Activated CD8-positive, alpha-beta memory T cell treated with anti-CD3 and anti-CD28 coated beads, Interleukin-2, amount 50 U/mL, for 4 hours (primary cell): ENCODE data around the gene ACOT12.
"Not testable (repeated sequence)": the region's sequence is repeated elsewhere in the genome, so short reads cannot be mapped to it uniquely, and the experiment has no call there.

Experiments
- DNase-seq: peaks from one replicate; pipeline ENCODE4 v3.0.0-alpha.2; 2020

The ACOT12 gene

GRCh38 chr5:81393783-81394718, at the start of gene ACOT12:
Gene ACOT12 (minus strand): TSS chr5:81394134. CDS start chr5:81394114, 20 bp downstream.
- no peak for DNase-seq

- DNase-seq: no peak
These were observed 41.1 kb upstream of the ACOT12 start for GRCh38 chr5:81435023-81435422.

GRCh38 chr5:81429985-81430384, 36.1 kb upstream of the ACOT12 start:
- DNase-seq: no peak

- DNase-seq: no peak
These were observed 35.4 kb upstream of the ACOT12 start for GRCh38 chr5:81429363-81429762.

DNA sequence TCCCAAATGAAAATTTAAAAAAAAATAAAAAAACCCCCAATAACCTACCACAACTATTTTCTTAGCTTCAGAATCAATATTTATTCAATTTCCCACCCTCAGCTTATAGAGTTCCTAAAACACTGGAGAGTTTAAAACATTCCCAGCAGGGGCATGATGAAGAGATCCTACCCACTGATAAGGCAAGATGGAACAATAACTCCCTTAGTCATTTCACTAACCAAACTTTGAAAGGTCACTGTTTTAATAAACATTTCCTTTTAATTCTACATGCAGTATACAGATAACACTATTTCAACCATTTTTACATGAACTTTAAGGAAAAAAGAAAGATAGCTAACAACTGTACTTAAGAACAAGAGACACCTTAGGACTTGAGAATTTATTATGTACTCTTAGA, 34.9 kb upstream of the ACOT12 start:
- DNase-seq: no peak

- DNase-seq: no peak
These were observed 34.5 kb upstream of the ACOT12 start for GRCh38 chr5:81428446-81428845.

DNA sequence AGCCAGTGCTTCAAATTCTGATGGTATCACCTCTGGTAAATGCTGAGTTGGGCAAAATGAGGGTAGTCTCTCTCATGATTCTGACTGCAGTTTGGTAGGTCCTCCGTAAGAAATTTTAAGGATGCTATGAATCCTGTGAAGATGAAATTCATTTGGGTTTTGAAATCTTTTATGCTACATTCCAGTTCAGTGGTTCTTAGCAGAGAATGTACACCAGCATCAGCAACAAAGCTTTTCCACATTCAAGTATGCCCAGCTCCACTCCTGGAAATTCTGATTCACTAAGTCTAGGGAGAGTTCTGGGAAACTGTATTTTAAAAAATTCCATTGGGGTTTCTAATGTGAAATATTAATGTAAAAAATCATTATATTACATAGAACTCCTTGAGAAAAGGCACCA, 33.6 kb upstream of the ACOT12 start:
- DNase-seq: no peak

DNA sequence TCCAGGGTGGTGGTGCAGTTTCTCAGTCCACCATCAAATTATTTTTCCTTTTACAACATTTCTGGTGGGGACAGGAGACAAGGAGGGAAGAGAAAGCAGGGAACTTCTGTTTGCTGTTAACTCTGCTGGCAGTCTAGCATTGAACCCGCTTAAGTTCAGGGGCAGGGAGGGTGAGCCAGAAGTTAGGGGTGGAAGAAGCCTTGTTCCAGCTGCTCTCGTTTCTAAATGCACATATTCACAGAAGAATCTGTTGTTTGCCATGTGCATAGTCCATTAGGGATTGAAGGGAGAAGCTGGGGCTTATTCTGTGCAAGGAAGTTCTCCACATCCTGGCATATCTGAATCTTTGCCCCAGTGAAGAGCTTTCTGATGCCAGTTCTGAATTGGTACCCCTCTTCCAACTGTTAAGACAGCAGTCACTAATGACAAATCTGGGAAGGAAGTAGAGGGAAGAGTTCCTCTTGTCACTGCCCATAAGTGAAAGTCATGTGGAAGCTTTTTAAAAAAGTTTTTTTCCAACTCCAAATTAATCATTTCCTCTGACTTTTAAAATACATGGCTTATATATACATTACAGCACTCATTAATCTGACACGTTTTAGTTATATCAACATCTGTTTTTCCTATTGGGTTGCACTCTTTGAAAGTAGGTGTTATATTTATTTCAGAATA, 32.6 kb upstream of the ACOT12 start:
- DNase-seq: no peak

GRCh38 chr5:81425569-81425968, 31.6 kb upstream of the ACOT12 start:
- no peak for DNase-seq

DNA sequence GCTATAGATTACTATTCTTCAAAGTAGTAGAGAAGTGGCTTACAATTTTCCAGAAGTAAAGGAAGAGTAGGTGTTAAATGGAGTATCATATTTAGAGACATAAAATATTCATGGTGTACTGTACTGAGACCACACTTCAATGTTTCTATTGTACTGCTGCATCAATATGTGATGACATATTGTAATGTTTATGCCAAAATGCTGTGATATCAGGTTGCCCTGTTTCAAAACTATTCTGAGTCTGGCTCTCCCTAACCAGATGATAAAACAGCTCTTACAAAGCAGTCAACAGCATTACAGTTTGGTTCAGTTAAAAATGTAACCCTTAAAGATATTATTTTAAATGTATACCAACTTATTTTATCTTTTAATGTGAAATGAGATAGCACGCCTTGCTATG, 30.8 kb upstream of the ACOT12 start:
- no peak for DNase-seq

DNA sequence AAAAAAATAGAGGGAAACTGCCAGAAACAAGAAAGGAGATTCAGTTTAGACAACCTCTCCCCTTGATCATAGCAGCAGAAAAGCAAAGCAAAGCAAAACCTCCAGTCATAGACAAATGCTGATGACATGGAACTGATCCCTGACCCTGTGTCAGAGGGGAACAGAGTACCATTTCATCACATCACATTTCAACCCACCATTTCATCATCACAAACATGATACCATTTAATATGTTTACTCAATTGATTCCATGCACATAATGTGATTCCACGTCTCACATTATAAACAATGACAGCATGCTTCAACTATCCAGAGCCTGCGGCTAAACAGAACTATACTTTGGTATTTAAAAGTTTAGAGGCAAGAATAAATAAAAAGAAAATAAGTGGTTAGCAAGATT, 28.7 kb upstream of the ACOT12 start:
- no peak for DNase-seq

DNA sequence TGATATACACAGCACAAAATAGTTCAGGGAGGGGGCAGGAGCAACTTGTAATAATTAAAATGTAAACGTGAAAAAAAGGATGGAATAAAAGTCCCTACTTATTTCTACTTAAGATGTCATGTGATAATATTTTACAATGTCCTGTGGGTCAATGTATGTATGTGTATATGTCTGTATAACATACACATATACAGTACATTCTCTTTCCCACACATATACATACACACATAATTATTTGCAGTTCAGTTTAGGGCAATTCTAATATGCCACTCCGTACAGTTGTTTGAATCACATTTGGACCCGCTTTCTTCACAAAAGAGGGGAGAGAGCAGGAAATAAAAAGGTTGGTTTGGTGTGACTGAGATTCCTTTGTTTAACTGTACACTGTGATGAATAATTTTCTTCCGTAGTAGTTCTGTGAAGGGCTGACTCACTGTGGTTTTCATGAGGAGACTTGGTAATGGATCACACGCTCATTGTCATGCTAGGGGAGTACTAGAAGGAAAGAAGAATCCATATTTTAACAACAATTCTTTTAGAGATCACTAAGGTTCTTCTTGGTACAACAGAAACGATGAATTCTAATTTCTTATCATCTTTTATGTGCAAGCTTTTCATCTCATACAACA, 26.2 kb upstream of the ACOT12 start:
- no peak for DNase-seq

DNA sequence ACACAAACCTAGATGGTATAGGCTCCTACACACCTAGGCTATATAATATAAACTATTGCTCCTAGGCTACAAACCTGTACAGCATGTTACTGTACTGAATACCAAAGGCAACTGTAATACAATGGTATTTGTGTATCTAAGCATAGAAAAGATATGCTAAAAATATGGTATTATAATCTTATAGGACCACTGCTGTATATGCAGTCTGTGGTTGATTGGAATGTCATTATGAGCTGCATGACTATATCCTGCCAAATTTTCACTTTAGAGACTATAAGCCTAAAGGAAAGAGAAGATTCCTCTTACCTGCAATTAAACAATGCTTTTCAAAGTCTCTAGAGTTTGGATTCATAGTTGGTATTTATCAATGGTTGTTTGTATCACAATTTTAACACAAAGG, 24.7 kb upstream of the ACOT12 start:
- no peak for DNase-seq

GRCh38 chr5:81417052-81417451, 23.1 kb upstream of the ACOT12 start:
- DNase-seq: no peak

GRCh38 chr5:81409896-81410295, 16.0 kb upstream of the ACOT12 start:
- DNase-seq: no peak

DNA sequence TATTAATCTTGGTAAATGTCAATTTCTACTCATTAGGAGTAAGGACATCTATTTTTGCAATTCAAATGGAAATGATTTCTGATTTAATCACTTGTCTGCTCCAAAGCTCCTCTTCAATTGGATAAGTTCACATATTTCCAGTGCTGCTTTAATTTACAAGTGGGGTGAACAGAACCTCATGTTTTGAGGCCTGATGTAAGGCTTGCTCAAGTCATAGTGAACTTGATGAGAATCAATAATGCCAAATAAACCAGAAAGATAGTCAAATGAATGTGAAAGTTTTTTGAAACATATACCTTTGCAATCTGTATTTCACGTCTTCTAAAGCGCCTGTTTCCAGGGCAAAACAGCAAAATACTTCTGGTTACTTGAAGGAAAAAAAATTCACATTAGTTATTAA, 15.4 kb upstream of the ACOT12 start:
- DNase-seq: no peak

DNA sequence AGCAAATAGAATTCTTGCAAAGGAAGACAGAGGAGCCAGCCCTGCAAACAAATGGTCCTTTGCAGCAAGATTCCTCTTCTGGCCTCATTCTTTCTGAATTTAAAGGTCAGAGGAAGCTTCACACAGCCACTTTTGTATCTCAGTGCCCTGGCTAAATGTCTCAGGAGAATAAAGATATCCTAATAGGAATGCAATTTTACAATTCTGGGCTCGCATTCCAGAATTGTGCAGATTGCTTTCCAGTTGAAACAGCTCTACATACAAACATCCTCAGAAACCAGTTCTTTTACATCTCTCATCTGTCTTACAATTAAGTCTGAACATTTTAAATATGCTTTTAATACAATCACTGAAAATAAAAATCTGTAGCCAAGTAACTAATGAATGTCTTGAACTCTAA, 14.6 kb upstream of the ACOT12 start:
- DNase-seq: no peak

DNA sequence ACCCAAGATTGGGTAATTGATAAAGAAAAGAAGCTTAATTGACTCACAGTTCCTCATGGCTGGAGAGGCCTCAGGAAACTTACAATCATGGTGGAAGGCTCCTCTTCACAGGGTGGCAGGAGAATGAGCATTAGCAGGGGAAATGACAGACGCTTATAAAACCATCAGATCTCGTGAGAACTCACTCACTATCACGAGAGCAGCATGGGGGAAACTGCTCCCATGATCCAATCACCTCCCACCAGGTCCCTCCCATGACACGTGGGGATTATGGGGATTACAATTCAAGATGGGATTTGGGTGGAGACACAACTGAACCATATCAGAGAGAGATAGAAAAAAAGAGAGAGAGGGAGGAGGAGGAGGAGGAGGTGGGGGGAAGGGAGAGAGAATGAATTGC, 13.9 kb upstream of the ACOT12 start:
- DNase-seq: not testable (repeated sequence)

DNA sequence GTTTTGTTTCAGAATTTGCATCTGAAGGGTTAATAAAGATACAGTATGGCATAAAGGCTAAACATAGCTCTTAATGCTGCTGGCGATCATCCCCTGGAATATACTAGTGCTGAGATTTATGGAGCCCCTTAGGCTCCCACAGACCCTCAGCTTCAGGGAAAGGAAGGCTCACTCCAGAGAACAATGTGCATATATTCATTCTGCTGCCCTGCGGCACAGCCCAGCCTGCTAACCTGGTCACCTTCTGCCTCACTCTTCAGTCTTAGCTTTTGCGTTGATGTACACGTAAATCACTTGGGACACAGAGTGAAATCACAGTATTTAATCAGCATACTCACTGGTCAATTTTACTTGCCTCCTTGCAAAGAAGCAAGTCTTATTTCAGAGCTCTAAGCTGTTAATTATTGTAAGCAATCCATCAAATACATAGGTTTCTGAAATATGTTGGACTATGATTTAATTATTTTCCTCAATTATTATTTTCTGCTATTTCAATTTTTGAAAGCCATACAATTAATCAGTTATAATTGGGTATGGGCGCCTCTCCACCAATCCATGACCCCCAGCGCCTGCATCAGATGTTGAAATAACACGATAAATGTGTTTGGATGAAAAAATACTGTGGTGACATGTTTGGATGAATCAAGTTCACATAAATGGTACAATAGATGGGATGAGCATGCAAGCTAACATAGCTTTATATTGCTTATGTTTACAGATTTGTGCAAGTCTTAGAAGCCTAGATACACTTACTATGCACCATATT, 11.4 kb upstream of the ACOT12 start:
- no peak for DNase-seq

- no peak for DNase-seq
These were observed 8.4 kb upstream of the ACOT12 start for GRCh38 chr5:81402192-81402930.

- no peak for DNase-seq
These were observed 7.3 kb upstream of the ACOT12 start for GRCh38 chr5:81401266-81401665.

DNA sequence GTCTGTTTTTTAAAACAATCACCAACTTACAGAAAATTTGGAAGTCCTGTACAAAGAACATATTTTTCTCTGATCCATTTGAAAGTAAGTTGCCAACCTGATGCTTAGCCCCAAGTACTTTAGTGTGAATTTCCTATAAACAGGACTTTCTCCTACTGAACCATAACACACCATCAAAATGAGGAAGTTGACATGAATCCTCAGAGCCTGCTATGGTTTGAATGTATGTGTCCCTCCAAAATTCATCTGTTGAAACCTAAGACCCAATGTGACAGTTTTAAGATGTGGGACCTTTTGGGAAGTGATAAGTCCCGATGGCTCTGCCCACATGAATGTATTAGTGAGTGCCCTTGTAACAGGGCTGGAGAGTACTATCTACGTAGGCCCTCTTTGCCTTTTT, 6.4 kb upstream of the ACOT12 start:
- no peak for DNase-seq
